ENCODE results near the gene NIPAL4. TPM values are rescaled to one million over a fixed set of nuclear protein-coding genes. Genes with fewer than 3 reads are reported as not detected.

NIPAL4 gene
- total and polyA plus RNA-seq, 12 donors, result 0.09 to 0.20 TPM; not detected in 10

DNA sequence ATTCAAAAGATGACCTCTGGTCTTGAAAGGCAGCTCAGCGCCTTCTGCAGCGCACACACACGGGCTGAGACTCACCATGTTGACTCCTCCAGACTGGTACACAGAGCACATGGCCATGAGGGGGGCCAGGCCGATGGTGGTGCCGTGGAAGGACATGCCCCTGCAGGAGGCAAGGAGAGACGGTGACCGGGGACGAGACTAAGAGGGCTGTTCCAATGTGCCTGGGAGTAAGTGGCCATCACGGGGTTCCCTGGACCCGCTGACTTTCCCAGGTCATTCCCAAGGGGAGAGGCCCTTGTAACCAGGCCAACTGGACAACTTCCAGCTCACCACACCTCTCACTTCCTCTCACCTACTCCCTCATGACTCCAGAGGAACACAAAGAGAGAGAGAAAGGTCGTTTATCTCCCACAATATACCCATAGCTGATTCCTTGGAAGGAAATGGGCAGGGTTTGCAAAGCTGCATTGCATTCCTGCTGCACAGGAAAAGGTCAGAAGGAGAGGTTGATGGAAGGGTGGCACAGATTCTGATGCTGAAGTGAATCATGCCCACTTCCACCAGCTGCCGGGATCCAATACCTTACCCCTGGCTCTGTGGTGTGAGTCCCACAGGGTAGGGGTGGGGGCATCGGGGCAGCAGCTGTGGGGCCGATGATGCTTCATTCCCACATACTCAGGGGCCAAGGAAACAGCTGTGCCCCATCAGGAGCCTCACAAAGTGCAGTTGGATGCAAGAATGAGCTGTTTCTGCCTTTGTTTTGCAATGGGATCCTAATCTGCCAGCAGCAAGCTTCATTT lies 47.2 kb downstream of the NIPAL4 start:
- intact Hi-C loops (cut with DNase I), result loop anchor here in 2 of 10 donors (10.0 kb wide), 2 partner anchors 68 to 208 kb away; partner anchors contain the start of gene ADAM19 (in 1 of the 2)
- ATAC-seq (peak in 3 of 8 donors; percentile 10 to 54 (median 40)), DNase-seq (peak; percentile 24 to 30)
- H3K4me3 ChIP-seq, result no peak overlapping the region
- H3K9me3 ChIP-seq, result no peaks in the 10 kb centered on the region
- 56 to 59% methylated on average over 14 of the region's 14 CpGs for WGBS, 2 donors
- H3K27me3 ChIP-seq, result no peaks in the 10 kb centered on the region
- peak overlapping the region in 1 of 10 donors; percentile 47 for H3K27ac ChIP-seq
- H3K36me3 ChIP-seq, result peaks cover 0 to 89% (median 10%) of the 10 kb centered on the region in 9 donors
- TF ChIP-seq CTCF (IDR thresholded peaks at IDR 0.05), result no peak
- H3K4me1 ChIP-seq, result peaks cover 6 to 57% (median 32%) of the 10 kb centered on the region in 9 donors

GRCh38 chr5:157509093-157509492 lies 49.1 kb downstream of the NIPAL4 start:
- intact Hi-C loops (cut with DNase I), result loop anchor here in 2 of 10 donors (10.0 kb wide), 2 partner anchors 66 to 206 kb away; partner anchors contain the start of gene ADAM19 (in 1 of the 2)

GRCh38 chr5:157509587-157509986 lies 49.6 kb downstream of the NIPAL4 start:
- Histone ChIP-seq H3K4me1 (peaks cover 10 to 69% (median 41%) of the 10 kb centered on the region in 9 donors), H3K27ac (peak overlapping the region in 1 of 10 donors; percentile 10), H3K9me3 (no peaks in the 10 kb centered on the region), H3K36me3 (peaks cover 0 to 83% (median 16%) of the 10 kb centered on the region in 9 donors), H3K4me3 (no peak overlapping the region), H3K27me3 (no peaks in the 10 kb centered on the region)
- TF ChIP-seq CTCF (IDR thresholded peaks at IDR 0.05), result no peak
- intact Hi-C loops (cut with DNase I), result loop anchor here in 2 of 10 donors (10.0 kb wide), 2 partner anchors 65 to 205 kb away; partner anchors contain the start of gene ADAM19 (in 1 of the 2)
- DNase-seq (no peak), ATAC-seq (no peak)

More at GRCh38 chr5:157509093-157509492, 49.1 kb downstream of the NIPAL4 start:
- Histone ChIP-seq H3K4me3 (no peak overlapping the region), H3K9me3 (no peaks in the 10 kb centered on the region), H3K4me1 (peaks cover 10 to 69% (median 41%) of the 10 kb centered on the region in 9 donors), H3K27ac (peak overlapping the region in 1 of 10 donors; percentile 10), H3K27me3 (no peaks in the 10 kb centered on the region), H3K36me3 (peaks cover 0 to 83% (median 16%) of the 10 kb centered on the region in 9 donors)
- ATAC-seq (no peak), DNase-seq (no peak)
- WGBS, 2 donors, result 94 to 97% methylated on average over 9 of the region's 9 CpGs
- no peak for TF ChIP-seq CTCF (IDR thresholded peaks at IDR 0.05)

DNA sequence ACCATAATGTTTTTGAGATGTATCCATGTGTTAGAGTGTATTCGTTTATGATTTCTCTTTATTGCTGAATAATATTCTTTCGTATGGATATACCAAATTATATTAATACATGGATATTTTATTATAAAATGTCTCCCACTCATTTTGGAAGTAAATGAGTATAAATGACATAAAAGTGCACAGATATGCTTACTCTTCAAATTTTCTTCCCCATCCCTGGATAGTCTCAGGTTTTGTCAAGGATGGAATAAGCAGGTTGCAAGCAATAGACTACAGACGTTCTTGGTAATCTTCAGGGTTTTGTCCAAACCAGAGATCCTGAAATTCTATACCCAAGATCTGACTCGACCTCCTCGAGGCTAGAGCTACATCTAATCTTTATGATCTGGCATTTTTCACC lies 50.7 kb downstream of the NIPAL4 start:
- DNase-seq (no peak), ATAC-seq (no peak)
- H3K27me3 ChIP-seq, result no peaks in the 10 kb centered on the region
- H3K27ac ChIP-seq, result peak overlapping the region in 7 of 10 donors; percentile 50 to 85 (median 75)
- 92% methylated on average over 5 of the region's 5 CpGs for WGBS, 2 donors
- H3K4me1 ChIP-seq, result peaks cover 10 to 69% (median 44%) of the 10 kb centered on the region in 9 donors
- intact Hi-C loops (cut with DNase I), result loop anchor here in 4 of 10 donors (2.0 to 10.0 kb wide), 4 partner anchors 52 to 64 kb away; partner anchors contain the start of gene ADAM19 (in 1 of the 4)
- peaks cover 0 to 79% (median 16%) of the 10 kb centered on the region in 9 donors for H3K36me3 ChIP-seq
- TF ChIP-seq CTCF (IDR thresholded peaks at IDR 0.05), result no peak
- H3K4me3 ChIP-seq, result no peak overlapping the region
- H3K9me3 ChIP-seq, result no peaks in the 10 kb centered on the region

Measured in heart right ventricle (tissue), 16 donors.